Measurements from ENCODE around the gene PCDH9.

DNA sequence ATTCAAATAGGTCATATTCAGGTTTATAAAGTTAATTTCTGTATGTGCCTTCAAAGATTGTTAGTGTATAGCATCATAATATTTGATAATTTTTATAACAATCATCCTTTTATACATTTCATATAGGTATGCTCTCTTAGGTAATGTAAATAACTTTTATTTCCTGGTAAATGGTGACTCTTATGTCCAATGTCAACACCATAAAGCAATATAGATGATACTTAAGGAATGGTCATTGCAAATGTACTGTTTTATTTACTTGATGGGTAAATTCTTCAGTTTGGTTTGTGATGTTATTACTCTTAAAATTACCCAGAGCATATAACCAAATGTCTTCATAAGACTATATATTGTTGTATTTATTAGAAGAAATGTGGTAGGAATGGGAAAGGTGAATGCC, 928.7 kb downstream of the PCDH9 start:
- TF ChIP-seq, protein P1, sequence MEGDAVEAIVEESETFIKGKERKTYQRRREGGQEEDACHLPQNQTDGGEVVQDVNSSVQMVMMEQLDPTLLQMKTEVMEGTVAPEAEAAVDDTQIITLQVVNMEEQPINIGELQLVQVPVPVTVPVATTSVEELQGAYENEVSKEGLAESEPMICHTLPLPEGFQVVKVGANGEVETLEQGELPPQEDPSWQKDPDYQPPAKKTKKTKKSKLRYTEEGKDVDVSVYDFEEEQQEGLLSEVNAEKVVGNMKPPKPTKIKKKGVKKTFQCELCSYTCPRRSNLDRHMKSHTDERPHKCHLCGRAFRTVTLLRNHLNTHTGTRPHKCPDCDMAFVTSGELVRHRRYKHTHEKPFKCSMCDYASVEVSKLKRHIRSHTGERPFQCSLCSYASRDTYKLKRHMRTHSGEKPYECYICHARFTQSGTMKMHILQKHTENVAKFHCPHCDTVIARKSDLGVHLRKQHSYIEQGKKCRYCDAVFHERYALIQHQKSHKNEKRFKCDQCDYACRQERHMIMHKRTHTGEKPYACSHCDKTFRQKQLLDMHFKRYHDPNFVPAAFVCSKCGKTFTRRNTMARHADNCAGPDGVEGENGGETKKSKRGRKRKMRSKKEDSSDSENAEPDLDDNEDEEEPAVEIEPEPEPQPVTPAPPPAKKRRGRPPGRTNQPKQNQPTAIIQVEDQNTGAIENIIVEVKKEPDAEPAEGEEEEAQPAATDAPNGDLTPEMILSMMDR (IDR thresholded peaks at IDR 0.05; ENCODE audit: low read depth, low read length) = no peak
- TF ChIP-seq EZH2phosphoT487 (IDR thresholded peaks at IDR 0.05; ENCODE audit: low read depth) = no peak

Data from OCI-LY3 (cell line).